ENCODE results near the gene BABAM1. TPM values are rescaled to one million over a fixed set of nuclear protein-coding genes. Genes with fewer than 3 reads are reported as not detected.

Gene BABAM1
- total RNA-seq, 1 donor from 2014 or later: 59.0 TPM

- DNase-seq: no peak
Observed at GRCh38 chr19:17303940-17304267, 36.7 kb downstream of the BABAM1 start.

GRCh38 chr19:17304386-17305215 lies 37.4 kb downstream of the BABAM1 start:
- no peak for DNase-seq

- DNase-seq: no peak
Observed at GRCh38 chr19:17305216-17305516, 37.9 kb downstream of the BABAM1 start.

GRCh38 chr19:17305517-17306284 lies 38.5 kb downstream of the BABAM1 start, which contains the start of gene MRPL34:
MRPL34 (plus strand) TSS chr19:17305872; CDS start chr19:17305893, 21 bp downstream.
- DNase-seq: peak; percentile 95

- DNase-seq: no peak
Observed at GRCh38 chr19:17306285-17306714, 39.1 kb downstream of the BABAM1 start.

GRCh38 chr19:17307876-17308377 lies 40.7 kb downstream of the BABAM1 start:
- DNase-seq: no peak

GRCh38 chr19:17309198-17309964 lies 42.1 kb downstream of the BABAM1 start, which contains the start of gene DDA1:
DDA1 (plus strand) TSS chr19:17309563; CDS start chr19:17309655, 92 bp downstream.
- DNase-seq: peak; percentile 99

- DNase-seq: no peak
Observed at GRCh38 chr19:17309965-17310461, 42.8 kb downstream of the BABAM1 start.

- no peak for DNase-seq
Observed at GRCh38 chr19:17311455-17312188, 44.4 kb downstream of the BABAM1 start.

GRCh38 chr19:17312189-17313113 lies 45.2 kb downstream of the BABAM1 start:
- DNase-seq: no peak

GRCh38 chr19:17314007-17314593 lies 46.9 kb downstream of the BABAM1 start:
- DNase-seq: no peak

GRCh38 chr19:17318966-17319365 lies 51.7 kb downstream of the BABAM1 start:
- no peak for DNase-seq

- DNase-seq: no peak
Observed at GRCh38 chr19:17319473-17320238, 52.4 kb downstream of the BABAM1 start.

GRCh38 chr19:17320435-17320834 lies 53.2 kb downstream of the BABAM1 start:
- DNase-seq: no peak

GRCh38 chr19:17321655-17322489 lies 54.6 kb downstream of the BABAM1 start:
- DNase-seq: no peak

- no peak for DNase-seq
Observed at GRCh38 chr19:17322854-17323253, 55.6 kb downstream of the BABAM1 start.

GRCh38 chr19:17323300-17323963 lies 56.2 kb downstream of the BABAM1 start:
- no peak for DNase-seq

- no peak for DNase-seq
Observed at GRCh38 chr19:17323964-17324332, 56.7 kb downstream of the BABAM1 start.

Measured in occipital lobe (tissue), 2 donors.